K562 (cell line): Measurements from ENCODE around the gene NLGN3. TPM values are rescaled to one million over a fixed set of nuclear protein-coding genes. Genes with fewer than 3 reads are reported as not detected.

Source experiments
- ATAC-seq: fragments of 200-7000 bp; cut with Tn5 transposase; 3 replicates; pipeline ENCODE4 v1.9.1; 2020; ENCODE audit warnings: moderate library complexity
- BruUV-seq: library from RNA; stranded (reverse); fragments of 400-500 nt; replicated peaks from 2 replicates; lab custom pipeline; 2021; lab: Mats Ljungman, UMichigan
- CTCF ChIA-PET: fragments of 300-600 bp; formaldehyde crosslinking; extraction: SDS; loops from one replicate; lab custom pipeline; 2021; ENCODE audit warnings: low intra/inter-chr PET ratio; lab: Yijun Ruan, JAX
- POLR2A ChIA-PET: fragments of 300-600, 350-650 bp; sonication (Branson Sonifier 250); formaldehyde crosslinking; extraction: SDS; loops from one replicate; lab custom pipeline; 2021; ENCODE audit warnings: antibody characterized with exemption, inconsistent platforms; lab: Yijun Ruan, JAX
- DNase-seq, 4 experiments: peaks; one replicate each; pipeline versions ENCODE4 v3.0.0 to v3.0.0-alpha.2; 2011 to 2018; ENCODE audit warnings: low spot score in 3 of 4, mixed read lengths in 3 of 4; ENCODE audit errors: extremely low read depth in 1 of 4
- FAIRE-seq: peaks from 2 replicates; lab custom pipeline; 2011; peaks lifted over from hg19 to GRCh38; lab: Jason Lieb, UNC
- H2AFZ ChIP-seq: 2 replicates; pipeline ENCODE4 v1.6.0; 2011; ENCODE audit warnings: low read depth, low read length, control low read depth, inconsistent platforms
- H3K27ac ChIP-seq: fragments of 200-600 bp; 3 replicates; pipeline ENCODE4 v1.8.0; 2011; ENCODE audit warnings: low read depth, mild to moderate bottlenecking, control low read depth, inconsistent platforms, low read length, moderate library complexity, mixed read lengths; ENCODE audit errors: extremely low read depth
- H3K27me3 ChIP-seq, 2 experiments: fragments of 300-600 bp in 1 of 2; 2 replicates in 1 of 2; 3 replicates in 1 of 2; pipeline versions ENCODE4 v1.6.0 to v1.8.0; 2011; ENCODE audit warnings: inconsistent platforms in 2 of 2, low read length in 2 of 2, mild to moderate bottlenecking in 1 of 2, mixed read lengths in 1 of 2, moderate library complexity in 1 of 2; ENCODE audit not compliant: control insufficient read depth in 2 of 2, insufficient read depth in 2 of 2
- H3K36me3 ChIP-seq: fragments of 300-600 bp; 3 replicates; pipeline ENCODE4 v1.8.0; 2011; ENCODE audit warnings: mild to moderate bottlenecking, low read length, inconsistent platforms; ENCODE audit not compliant: control insufficient read depth, insufficient read depth
- H3K4me1 ChIP-seq, 2 experiments: fragments of 200-600 bp in 1 of 2; replicated peaks in 1 of 2; 2 replicates in 1 of 2; 3 replicates in 1 of 2; pipeline versions ENCODE4 v1.5.1 to v1.8.0; 2011; ENCODE audit warnings: inconsistent platforms in 2 of 2, low read length in 2 of 2, mild to moderate bottlenecking in 1 of 2, mixed read lengths in 1 of 2, moderate library complexity in 1 of 2; ENCODE audit not compliant: control insufficient read depth in 2 of 2, insufficient read depth in 2 of 2
- H3K4me2 ChIP-seq: 2 replicates; pipeline ENCODE4 v1.6.1; 2011; ENCODE audit warnings: low read length, control low read depth, inconsistent platforms, mixed read lengths; ENCODE audit not compliant: insufficient read depth
- H3K4me3 ChIP-seq: fragments of 200-600 bp; sonication (generic), shearing (Covaris generic); 2 replicates; pipeline ENCODE4 v1.5.1; 2016; ENCODE audit warnings: control low read depth, inconsistent platforms
- H3K79me2 ChIP-seq: fragments of 200-600 bp; 3 replicates; pipeline ENCODE4 v1.8.0; 2011; ENCODE audit warnings: low read length, inconsistent platforms; ENCODE audit not compliant: control insufficient read depth, insufficient read depth
- H3K9ac ChIP-seq, 2 experiments: 2 replicates each; pipeline versions ENCODE4 v1.6.0 to v1.6.1; 2011; ENCODE audit warnings: low read depth in 2 of 2, low read length in 2 of 2, control low read depth in 1 of 2, inconsistent platforms in 1 of 2, mild to moderate bottlenecking in 1 of 2, mixed read lengths in 1 of 2; ENCODE audit not compliant: insufficient read depth in 1 of 2
- H3K9me1 ChIP-seq: one replicate; pipeline ENCODE4 v1.6.0; 2011; ENCODE audit warnings: inconsistent platforms, mild to moderate bottlenecking, low read length, moderate library complexity; ENCODE audit not compliant: control insufficient read depth, insufficient read depth
- H3K9me3 ChIP-seq: replicated peaks from 2 replicates; pipeline ENCODE4 v1.5.1; 2011; ENCODE audit warnings: low read depth, low read length, inconsistent platforms; ENCODE audit not compliant: control insufficient read depth, insufficient read depth
- H4K20me1 ChIP-seq: replicated peaks from 2 replicates; pipeline ENCODE4 v1.6.1; 2011; ENCODE audit warnings: low read length, inconsistent platforms, mixed read lengths; ENCODE audit not compliant: control insufficient read depth, insufficient read depth
- E2F3 ChIP-seq: fragments of 250-450 bp; sonication (Bioruptor Pico); IDR thresholded peaks from 2 replicates; pipeline ENCODE4 v1.4.0; 2020; ENCODE audit warnings: mild to moderate bottlenecking
- ETV1 ChIP-seq: fragments of 450-650 bp; conservative IDR thresholded peaks from 2 replicates; pipeline ENCODE4 v1.6.1; 2016; ENCODE audit warnings: missing genetic modification characterization, control low read depth, low read depth, missing compliant biosample characterization
- HDAC3 ChIP-seq: fragments of 450-650 bp; IDR thresholded peaks from 2 replicates; pipeline ENCODE4 v1.6.1; 2018; ENCODE audit warnings: borderline replicate concordance, mild to moderate bottlenecking, moderate library complexity; ENCODE audit not compliant: partially characterized antibody
- HMGN3 ChIP-seq: IDR thresholded peaks from 2 replicates; pipeline ENCODE4 v1.6.1; 2011; ENCODE audit warnings: borderline replicate concordance, low read depth, mild to moderate bottlenecking, mixed read lengths, low read length; ENCODE audit not compliant: insufficient read length; ENCODE audit errors: extremely low read depth
- MYC ChIP-seq, 2 experiments: fragments of 250-450 bp in 1 of 2; sonication (Bioruptor Pico) in 1 of 2; IDR thresholded peaks; 2 replicates each; pipeline versions ENCODE4 v1.5.1 to v1.6.1; 2012 to 2021; ENCODE audit warnings: low read depth in 2 of 2, borderline replicate concordance in 1 of 2, improper control_type of control experiment in 1 of 2, low read length in 1 of 2, mild to moderate bottlenecking in 1 of 2, moderate library complexity in 1 of 2
- NCOR1 ChIP-seq: fragments of 450-650 bp; IDR thresholded peaks from 2 replicates; pipeline ENCODE4 v1.6.1; 2016; ENCODE audit warnings: mild to moderate bottlenecking, moderate library complexity
- PYGO2 ChIP-seq: fragments of 450-650 bp; IDR thresholded peaks from 2 replicates; pipeline ENCODE4 v1.6.1; 2016; ENCODE audit warnings: mild to moderate bottlenecking, missing genetic modification characterization, moderate library complexity, missing compliant biosample characterization
- SIX5 ChIP-seq, 2 experiments: IDR thresholded peaks; 2 replicates each; pipeline ENCODE4 v1.6.1; 2011; ENCODE audit warnings: low read length in 2 of 2, borderline replicate concordance in 1 of 2, low read depth in 1 of 2, mild to moderate bottlenecking in 1 of 2, moderate library complexity in 1 of 2; ENCODE audit not compliant: insufficient read depth in 1 of 2
- SUPT5H ChIP-seq: fragments of 450-650 bp; IDR thresholded peaks from 2 replicates; pipeline ENCODE4 v1.6.1; 2016
- TCF3 ChIP-seq: sonication (generic); formaldehyde crosslinking; IDR thresholded peaks from 2 replicates; pipeline ENCODE4 v1.4.0; 2020; ENCODE audit warnings: mild to moderate bottlenecking, missing genetic modification reagents
- ZNF354B ChIP-seq: fragments of 250-450 bp; sonication (Bioruptor Pico); IDR thresholded peaks from 2 replicates; pipeline ENCODE4 v1.4.0; 2020
- ZNF384 ChIP-seq: IDR thresholded peaks from 2 replicates; pipeline ENCODE4 v1.6.1; 2012; ENCODE audit warnings: low read depth, low read length, improper control_type of control experiment
- ZNF444 ChIP-seq: fragments of 250-450 bp; sonication (Bioruptor Pico); IDR thresholded peaks from 2 replicates; pipeline ENCODE4 v1.4.0; 2020; ENCODE audit warnings: mild to moderate bottlenecking, moderate library complexity
- ZNF644 ChIP-seq: fragments of 200-800 bp; sonication (Bioruptor generic); IDR thresholded peaks from 2 replicates; pipeline ENCODE4 v1.6.1; 2016; ENCODE audit warnings: low read depth, missing genetic modification characterization, missing compliant biosample characterization
- WGBS: fragments of 100-300 bp; shearing (Covaris generic); methylation state at CpG from one replicate; pipeline ENCODE4 v1.1.6; 2016; ENCODE audit warnings: low coverage, mixed read lengths; ENCODE audit not compliant: insufficient coverage; ENCODE audit errors: missing lambda C conversion rate; 5-methylcytosine and 5-hydroxymethylcytosine counted together
- in situ Hi-C: fragments of 300-500 bp; cut with MboI; formaldehyde crosslinking; loops from 4 replicates; pipeline ENCODE4 v1.15.0; 2018; ENCODE audit warnings: inconsistent platforms, mixed read lengths
- intact Hi-C: fragments of 100-400 bp; cut with micrococcal nuclease; formaldehyde crosslinking; loops from 2 replicates; pipeline ENCODE4 v1.14.2; 2022
- polyA plus RNA-seq, 8 experiments: library from polyadenylated mRNA; depleted of rRNA in 4 of 8; stranded (reverse) in 5 of 8; unstranded in 3 of 8; fragments of >200 nt; fragmentation: Nextera tagmentation in 2 of 8; fragmentation: Illumina TruSeq in 1 of 8; extraction: Ambion mirVana in 2 of 8; extraction: Trizol in 1 of 8; gene quantifications; 2 replicates each; pipeline versions ENCODE4 v1.2.1 to v1.2.3, GENCODE V29; 2011 to 2014; ENCODE audit warnings: inconsistent platforms in 1 of 8, missing spikeins in 1 of 8
- total RNA-seq, 7 experiments: library from RNA; depleted of rRNA in 6 of 7; stranded (reverse); fragments of >200 nt in 6 of 7; fragmentation: Illumina TruSeq in 2 of 7; extraction: Trizol in 2 of 7; gene quantifications; 2 replicates each; pipeline versions ENCODE4 v1.2.1 to v1.2.3, GENCODE V29; 2011 to 2021; ENCODE audit warnings: low replicate concordance in 1 of 7
- TF ChIP-seq, protein P1 (sequence below): fragments of 250-450 bp; sonication (Bioruptor Pico); IDR thresholded peaks from 2 replicates; pipeline ENCODE4 v1.5.0; 2022; ENCODE audit warnings: mild to moderate bottlenecking

NLGN3 gene
- total and polyA plus RNA-seq, 9 of the 15 experiments (the other 6 are each of a cell fraction or from before 2014, with no cell fraction given), result 0.03 to 0.86 (median 0.25) TPM

DNA sequence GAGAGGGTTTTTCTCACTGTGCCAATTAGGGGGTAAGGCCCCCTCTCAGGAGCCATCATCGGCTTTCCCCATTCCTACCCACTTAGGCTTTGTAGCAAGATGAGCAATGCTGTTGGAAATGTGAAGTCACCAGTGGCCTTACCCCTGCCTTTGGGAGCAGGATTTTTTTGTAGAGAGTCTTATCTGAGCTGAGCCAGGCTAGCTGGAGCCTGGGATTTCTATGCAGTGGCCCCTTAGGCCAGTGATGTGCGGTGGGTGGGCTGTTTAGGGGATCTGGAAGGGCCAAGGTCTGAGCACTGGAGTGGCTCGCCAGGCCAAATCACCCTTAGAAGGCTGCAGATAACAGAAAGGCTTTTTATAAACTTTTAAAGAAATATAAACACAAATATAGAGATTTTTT is 42.3 kb upstream of the NLGN3 start (continued):
- TF ChIP-seq E2F3, result no peak
- peak; percentile 51 for TF ChIP-seq TCF3 (CRISPR knock-in tag)
- no peak for TF ChIP-seq ZNF444 (CRISPR knock-in tag)
- TF ChIP-seq PYGO2 (tag), result no peak
- no peak for TF ChIP-seq ETV1 (tag)
- TF ChIP-seq ZNF384, result 0 out of 2 replicates have a peak, but pooled peaks have one; percentile 9
- no peak for TF ChIP-seq SIX5 (IDR thresholded peaks at IDR 0.05; ENCODE audit: borderline replicate concordance in 1 of 2, insufficient read depth in 1 of 2, low read depth in 1 of 2, low read length in 2 of 2)

DNA sequence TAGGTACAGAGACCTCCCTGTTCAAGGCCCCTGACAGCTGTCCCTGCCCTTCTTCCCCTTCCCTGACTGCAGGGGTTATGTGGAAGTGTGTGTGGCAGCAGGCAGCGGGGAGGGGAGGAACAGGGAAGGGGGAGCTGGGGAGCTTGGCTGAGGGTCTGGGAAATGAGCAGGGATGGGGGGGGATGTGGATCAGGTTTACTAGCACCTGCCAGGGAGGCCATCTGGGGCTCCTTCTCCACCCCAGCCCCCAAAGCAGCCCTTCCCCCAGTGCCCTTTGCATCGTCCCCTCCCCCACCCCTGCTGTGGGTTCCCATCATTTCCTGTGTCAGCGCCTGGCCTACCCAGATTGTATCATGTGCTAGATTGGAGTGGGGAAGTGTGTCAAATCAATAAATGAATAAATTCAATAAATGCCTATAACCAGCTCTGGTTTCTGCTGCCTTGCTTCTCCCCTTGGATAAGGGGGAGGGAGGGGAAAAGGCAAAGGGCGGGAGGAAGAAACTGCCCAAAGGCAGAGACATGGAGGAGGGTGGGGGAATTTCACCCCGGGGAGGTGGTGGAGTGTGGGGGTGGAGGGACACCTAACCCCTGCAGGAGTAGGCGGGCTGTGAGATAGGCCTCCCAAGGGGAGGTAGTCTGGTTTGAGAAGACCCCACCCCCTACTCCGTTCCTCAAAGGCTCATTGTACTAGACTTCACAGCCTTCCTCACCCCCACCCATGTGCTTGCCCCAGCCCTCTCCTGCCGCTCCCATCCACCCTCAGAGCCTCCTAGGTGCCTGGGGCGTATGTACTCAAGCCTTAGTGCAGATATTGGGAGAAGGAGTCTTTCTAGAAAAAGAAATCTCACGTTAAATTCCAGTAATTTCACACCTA is 41.3 kb upstream of the NLGN3 start:
- BruUV-seq, result no TSS peak
- DNase-seq, result peak; percentile 83 to 94 (median 89)
- Histone ChIP-seq H3K9me3 (no peaks in the 10 kb centered on the region), H2AFZ (peak overlapping the region; percentile 72), H3K4me3 (peak overlapping the region; percentile 44), H4K20me1 (no peaks in the 10 kb centered on the region), H3K79me2 (peaks cover 21% of the 10 kb centered on the region; the same call in 2 of the 3 replicates), H3K9ac (peak overlapping the region; percentile 82 to 87; a peak in 3 of 4 replicates), H3K4me1 (peaks cover 54 to 67% of the 10 kb centered on the region in 2 experiments), H3K27me3 (no peaks in the 10 kb centered on the region), H3K36me3 (peaks cover 3% of the 10 kb centered on the region; the same call in 1 of the 3 replicates), H3K27ac (peak overlapping the region; percentile 91), H3K9me1 (no peaks in the 10 kb centered on the region), H3K4me2 (peak overlapping the region; percentile 86)
- intact Hi-C loops (loop anchor here (2.0 kb wide), 1 partner anchor 67 kb away; no protein-coding TSS in a partner anchor), in situ Hi-C loops (no loop called here)
- 0% methylated on average over 3 of the region's 10 CpGs for WGBS
- FAIRE-seq, result peak; percentile 91
- peak; percentile 82 for ATAC-seq
- ChIA-PET POLR2A (interaction anchor here (1.0 to 2.3 kb wide), 2 partner anchors 12 to 15 kb away, joined by 3 to 9 read pairs; partner anchors contain the start of gene MED12), CTCF (no interaction called here)
- TF ChIP-seq, protein P1, sequence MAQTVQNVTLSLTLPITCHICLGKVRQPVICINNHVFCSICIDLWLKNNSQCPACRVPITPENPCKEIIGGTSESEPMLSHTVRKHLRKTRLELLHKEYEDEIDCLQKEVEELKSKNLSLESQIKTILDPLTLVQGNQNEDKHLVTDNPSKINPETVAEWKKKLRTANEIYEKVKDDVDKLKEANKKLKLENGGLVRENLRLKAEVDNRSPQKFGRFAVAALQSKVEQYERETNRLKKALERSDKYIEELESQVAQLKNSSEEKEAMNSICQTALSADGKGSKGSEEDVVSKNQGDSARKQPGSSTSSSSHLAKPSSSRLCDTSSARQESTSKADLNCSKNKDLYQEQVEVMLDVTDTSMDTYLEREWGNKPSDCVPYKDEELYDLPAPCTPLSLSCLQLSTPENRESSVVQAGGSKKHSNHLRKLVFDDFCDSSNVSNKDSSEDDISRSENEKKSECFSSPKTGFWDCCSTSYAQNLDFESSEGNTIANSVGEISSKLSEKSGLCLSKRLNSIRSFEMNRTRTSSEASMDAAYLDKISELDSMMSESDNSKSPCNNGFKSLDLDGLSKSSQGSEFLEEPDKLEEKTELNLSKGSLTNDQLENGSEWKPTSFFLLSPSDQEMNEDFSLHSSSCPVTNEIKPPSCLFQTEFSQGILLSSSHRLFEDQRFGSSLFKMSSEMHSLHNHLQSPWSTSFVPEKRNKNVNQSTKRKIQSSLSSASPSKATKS (CRISPR knock-in tag), result no peak
- no peak for TF ChIP-seq ZNF354B (CRISPR knock-in tag)
- TF ChIP-seq SUPT5H, result peak; percentile 53
- TF ChIP-seq ZNF644 (tag), result peak; percentile 32; the same call in 1 of the 2 replicates
- TF ChIP-seq MYC (IDR thresholded peaks at IDR 0.05; ENCODE audit: low read depth, low read length), result peak; percentile 67
- no peak for TF ChIP-seq MYC (CRISPR knock-in tag; IDR thresholded peaks at IDR 0.05; ENCODE audit: borderline replicate concordance, low read depth)
- peak; percentile 16 for TF ChIP-seq HMGN3
- TF ChIP-seq HDAC3, result peak; percentile 71
- TF ChIP-seq NCOR1, result peak; percentile 64
